RPMI8226 (cell line): ENCODE results near the gene IFT81.

ENCODE experiments used
- DNase-seq: peaks from one replicate; pipeline ENCODE4 v3.0.0-alpha.2; 2015

IFT81 gene

GRCh38 chr12:110159671-110160245 is 35.6 kb downstream of the IFT81 start:
- no peak for DNase-seq

- DNase-seq: no peak
Measured at GRCh38 chr12:110165540-110166159, 41.5 kb downstream of the IFT81 start.

DNA sequence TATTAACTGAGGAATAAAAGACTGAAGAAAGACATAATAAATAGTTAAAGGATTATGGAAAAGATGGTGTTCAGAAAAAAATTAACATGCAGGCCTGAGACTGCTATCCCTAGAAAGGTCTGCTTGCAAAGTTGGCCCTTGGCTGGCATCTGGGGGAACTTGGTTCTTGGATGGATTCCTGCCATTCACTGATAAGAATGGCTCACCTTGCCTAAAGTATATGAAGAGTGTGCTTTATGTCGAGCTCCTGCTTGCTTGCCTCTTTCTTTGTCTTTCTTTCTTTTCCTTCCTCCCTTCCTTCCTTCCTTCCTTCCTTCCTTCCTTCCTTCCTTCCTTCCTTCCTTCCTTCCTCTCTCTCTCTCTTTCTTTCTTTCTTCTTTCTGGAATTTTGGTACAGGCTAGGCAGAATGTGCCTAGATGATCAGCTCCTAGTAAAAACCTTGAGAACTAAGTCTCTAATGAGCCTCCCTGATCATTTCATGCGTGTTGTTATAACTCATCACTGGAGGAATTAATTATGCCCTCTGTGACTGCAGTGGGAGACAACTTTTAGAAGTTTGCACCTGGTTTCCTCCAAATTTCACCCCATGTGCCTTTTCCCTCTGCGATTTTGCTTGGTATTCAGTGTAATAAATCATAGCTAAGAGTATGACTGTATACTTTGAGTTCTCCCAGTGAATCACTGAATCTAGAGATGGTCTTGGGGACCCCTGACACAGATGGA is 44.7 kb downstream of the IFT81 start:
- DNase-seq: no peak

DNA sequence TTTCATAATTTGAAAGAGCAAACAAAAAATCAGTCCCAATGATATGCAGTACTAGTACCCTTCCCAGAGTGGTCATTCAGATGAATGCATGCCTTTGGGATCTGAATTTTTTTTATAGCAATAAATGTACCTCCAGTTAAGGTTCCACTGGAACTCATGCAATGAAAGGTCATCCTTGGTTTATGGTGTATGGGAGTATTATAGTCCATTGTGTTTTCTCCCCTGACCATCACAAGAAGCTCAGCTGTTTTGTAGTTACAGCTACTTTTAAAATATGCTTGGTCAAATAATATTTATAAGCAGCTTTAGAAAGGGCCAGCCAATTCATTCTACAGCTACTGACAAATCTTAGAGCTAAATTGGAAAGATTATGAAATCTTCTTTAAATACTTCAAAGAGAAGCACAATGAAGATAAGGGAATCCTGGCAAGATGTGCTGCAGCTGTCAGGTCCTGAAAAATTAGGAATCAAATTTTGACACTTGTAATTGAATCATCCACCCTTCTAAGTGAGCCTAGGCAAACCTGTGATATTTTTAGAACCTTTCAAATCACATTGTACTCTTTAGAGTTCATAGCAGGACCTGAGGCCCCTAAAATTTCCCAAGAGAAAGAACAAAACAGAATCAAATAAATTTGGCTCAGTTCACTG is 46.5 kb downstream of the IFT81 start:
- DNase-seq: no peak

DNA sequence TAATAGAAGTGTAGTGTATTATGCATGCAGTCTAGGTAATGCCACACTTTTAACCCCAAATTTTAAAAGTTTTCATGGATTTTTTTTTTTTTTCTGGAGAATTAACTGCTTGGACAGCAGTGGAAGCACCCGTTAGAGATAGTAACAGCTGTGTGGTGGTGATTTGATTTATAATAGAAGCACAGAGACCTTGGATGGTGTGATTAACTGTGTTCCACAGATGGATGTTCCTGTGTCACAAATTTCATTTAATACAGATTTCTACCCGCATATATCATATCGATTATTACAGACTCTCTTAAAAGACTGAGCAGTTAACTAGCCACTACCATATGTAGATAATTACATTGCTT is 47.0 kb downstream of the IFT81 start:
- no peak for DNase-seq

DNA sequence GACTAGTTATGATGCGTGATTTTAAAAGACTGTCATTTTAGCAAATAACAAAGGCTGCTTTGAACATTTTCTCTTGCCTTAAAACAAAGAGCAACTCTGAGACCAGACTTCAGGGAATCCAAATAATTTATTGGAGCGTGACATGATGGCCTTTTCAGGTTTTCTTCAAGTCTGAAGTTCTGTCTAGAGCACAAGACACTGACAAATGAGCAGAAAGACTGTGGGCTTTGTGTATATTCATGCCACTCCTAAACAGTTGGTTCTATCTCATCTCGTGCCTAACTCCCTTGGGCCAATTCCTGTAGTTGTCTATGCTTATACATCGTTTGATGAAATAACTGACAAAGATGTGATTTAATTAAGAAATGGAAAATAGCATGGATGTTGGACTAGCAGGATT is 47.5 kb downstream of the IFT81 start:
- no peak for DNase-seq

DNA sequence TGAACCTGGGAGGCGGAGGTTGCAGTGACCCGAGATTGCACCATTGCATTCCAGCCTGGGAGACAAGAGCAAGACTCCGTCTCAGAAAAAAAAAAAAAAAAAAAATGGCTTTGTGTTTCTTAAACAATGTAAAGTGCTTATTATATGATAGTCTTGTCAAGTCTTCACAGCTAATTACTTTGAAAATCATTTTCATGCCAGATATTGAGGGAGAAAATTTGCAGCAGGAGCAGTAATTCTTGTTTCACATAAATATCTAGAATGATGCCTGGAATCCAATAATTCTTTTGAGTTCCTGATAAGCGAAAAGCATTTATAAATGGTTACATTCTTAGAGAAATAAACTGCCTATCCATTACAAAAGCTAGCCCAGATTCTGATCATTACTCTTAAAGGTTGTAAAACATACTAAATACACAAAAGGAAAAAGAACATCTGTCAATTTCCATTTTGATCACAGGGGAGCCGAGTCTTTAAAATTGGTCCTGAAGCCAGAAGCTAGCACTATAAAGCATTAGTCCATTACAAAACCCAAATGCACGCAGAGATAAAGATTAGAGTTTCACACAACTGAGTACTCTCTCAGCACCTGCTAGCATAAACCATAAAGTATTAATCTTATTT is 50.3 kb downstream of the IFT81 start:
- DNase-seq: no peak

DNA sequence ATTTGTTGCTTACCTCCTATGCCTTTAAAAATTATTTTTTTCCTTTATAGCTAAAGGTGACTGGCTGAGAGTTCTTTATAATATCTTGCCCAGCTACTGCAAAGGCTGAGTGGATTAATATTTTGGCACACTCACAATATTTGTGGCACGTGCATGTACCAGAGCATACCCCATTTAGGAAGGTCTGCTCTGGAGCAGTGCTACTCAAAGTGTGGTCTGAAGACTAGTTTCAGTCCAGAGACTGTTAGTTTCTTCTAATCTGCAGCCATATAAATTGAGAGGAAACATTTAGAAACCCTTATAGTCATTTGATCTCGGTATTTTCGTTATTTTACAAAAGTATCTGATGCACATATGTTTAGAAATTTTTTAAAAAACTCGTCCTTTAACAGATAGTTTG is 51.0 kb downstream of the IFT81 start:
- no peak for DNase-seq

DNA sequence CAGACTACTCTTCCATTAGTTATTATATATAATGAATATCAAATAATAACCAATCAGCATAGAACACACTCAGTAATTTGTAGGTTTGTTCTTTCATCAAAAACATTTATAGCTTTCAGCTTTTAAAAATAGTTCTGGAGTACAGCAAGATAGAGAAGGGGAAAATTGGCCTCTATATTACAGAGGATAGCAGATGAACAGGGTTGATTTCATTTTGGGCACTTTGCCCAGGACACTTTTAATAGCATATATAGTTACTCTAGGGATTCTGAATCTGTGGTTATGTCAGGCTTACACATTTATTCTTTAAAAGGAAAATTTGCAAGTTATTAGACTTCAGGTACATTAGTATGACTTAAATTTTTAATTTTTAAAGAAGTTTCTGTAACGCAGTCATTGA is 52.6 kb downstream of the IFT81 start:
- DNase-seq: no peak

- no peak for DNase-seq
Measured at GRCh38 chr12:110179291-110179690, 55.1 kb downstream of the IFT81 start.

DNA sequence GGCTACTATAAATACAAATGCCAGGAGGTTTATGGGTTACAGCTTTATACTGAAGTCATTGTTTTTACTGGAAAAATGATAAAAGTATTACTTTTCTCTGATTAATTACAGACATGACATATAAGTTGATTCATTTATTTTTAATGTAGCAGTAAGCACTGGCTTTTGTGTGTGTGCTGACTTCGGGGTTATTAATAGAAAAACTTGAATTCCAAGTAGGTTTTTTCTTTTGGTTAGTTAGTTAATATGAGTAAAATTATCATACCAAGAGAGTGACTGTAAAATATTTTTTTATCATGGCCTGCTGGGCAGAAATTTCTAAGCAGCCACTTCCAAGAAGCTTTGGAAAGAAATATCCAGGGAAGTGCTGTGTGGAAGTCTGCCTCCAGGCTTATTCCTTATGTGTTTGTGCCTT is 56.4 kb downstream of the IFT81 start:
- no peak for DNase-seq

DNA sequence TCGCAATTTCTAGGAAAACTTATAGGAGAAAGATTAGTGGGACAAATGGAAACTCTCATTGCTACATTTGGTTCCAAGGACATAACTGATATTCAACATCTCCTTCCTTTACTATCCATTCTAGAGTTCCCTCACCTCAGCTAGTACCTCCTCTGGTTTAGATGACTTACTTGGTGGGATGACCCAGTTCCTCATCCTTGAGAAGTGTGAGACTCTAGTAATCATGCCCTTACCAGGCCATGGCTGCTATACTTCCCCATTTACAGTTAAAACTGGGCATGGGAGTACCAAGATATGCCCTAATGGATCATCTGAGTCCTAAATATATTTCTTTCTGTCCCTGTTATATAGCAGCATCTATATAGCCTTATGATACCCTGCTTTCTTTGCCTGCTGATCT is 58.1 kb downstream of the IFT81 start:
- DNase-seq: no peak

DNA sequence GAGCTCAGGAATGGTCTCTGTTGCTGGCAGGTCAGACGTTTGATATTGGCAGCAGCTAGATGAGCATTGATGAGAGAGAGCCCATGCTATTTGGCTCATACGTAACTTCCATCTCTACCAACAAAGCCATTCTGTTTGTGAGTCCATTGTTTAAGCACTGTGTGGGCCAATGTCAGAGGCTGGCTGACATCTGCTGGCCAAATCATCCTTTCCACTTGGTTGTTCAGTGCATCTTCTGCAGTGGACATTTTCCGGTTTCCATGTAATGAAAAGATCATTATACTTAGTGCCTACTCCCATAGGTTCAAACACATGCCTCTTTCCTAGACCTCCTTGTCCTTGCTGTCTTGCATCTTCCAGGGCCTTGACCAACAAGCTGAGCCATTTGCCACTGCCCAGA is 59.2 kb downstream of the IFT81 start:
- DNase-seq: no peak

- DNase-seq: no peak
Measured at GRCh38 chr12:110185626-110186025, 61.5 kb downstream of the IFT81 start.

DNA sequence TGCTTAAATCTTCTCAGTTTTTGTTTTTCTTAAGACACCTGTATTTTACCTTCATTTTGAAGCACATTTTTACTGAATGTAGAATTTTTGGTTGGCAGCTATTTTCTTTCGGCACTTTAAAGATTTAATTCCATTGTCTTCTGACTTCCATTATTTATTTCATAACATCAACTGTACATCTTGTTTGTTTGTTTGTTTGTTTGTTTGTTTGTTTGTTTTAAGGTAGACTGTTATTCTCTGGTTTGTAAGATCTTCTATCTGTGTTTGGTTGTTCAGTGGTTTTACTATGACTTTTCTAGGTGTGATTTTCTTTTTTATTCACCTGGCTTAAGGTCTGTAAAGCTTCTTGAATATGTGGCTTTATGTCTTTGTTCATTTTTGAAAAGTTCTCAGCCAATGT is 61.9 kb downstream of the IFT81 start:
- DNase-seq: no peak

GRCh38 chr12:110193196-110193595 is 69.0 kb downstream of the IFT81 start:
- no peak for DNase-seq

DNA sequence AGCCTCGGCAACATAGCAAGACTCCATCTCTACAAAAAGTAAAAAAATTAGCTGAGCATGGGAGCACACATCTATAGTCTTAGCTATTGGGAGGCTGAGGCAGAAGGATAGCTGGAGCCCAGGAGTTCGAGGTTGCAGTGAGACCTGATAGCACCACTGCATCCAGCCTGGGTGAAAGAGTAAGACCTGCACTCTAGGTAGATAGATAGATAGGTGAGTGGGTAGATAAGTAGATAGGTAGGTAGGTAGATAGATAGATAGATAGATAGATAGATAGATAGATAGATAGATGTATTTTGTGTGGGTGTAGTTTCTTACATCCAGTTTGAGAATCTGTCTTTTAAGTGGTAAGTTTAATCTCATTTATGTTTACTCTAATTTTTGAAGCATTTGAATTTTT is 72.8 kb downstream of the IFT81 start:
- DNase-seq: no peak

DNA sequence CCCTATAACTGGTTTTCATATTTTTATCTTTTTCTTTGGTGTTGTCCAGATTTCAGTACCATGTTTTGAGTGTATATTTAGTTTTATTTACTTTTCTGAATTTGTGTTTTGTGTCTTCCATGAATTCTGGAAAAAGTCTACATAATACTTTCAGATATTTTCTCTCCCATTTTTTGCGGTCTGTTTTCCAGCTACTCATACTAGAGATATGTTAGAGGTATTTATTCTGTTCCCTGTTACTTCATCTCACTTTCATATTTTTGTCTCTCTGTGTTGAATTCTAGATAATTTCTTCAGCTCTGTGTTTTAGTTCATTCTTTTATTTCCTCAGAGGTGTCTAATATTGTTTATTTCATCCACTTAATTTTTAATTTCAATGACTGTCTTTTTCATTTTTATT is 74.2 kb downstream of the IFT81 start:
- no peak for DNase-seq

DNA sequence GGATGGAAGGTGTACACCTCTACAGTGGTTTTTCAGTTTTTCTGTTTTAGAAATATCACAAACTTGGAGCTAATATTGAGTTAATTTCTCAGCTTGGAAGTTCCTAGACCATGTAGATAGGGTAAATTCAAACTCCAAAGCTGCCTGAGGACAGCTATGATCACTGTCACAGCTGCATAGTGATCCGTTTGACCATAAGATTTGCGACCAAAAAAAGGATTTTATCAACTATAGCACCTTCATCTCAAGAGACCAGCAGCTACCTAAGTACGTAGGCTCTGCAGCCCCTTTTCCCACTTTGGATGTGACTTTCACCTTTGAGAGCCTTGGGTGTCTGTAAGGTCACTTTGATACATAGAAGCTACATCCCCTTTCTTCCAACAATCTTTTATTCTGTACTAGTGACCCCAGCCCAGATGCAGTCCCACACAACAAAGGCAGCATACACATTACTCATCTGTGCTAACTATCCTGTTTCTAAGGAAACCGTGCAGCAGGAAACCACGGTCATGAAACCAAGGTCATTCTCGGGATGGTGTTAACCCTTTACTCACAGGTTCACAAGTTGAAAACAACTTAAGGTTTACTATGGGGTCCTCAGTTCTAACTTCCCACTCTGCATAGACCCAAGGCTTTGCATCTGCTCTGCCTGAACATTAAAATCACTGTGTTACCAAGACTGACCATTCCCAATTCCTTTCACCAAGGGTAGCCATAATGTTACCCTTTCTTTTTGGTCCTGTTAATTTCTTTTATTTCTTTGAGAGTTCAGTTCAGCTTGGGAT is 75.4 kb downstream of the IFT81 start:
- DNase-seq: peak; percentile 14

DNA sequence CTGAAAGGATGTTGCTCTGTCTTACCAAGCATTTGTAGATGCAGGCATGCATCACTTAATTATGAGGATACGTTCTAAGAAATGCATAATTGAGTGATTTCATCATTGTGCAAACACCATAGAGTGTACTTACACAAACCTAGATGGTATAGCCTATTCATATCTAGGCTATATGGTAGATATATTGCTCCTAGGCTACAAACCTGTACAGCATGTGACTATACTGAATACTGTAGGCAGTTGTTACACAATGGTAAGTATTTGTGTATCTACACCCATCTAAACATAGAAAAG is 75.9 kb downstream of the IFT81 start:
- no peak for DNase-seq

GRCh38 chr12:110201995-110202394 is 77.8 kb downstream of the IFT81 start:
- DNase-seq: no peak

DNA sequence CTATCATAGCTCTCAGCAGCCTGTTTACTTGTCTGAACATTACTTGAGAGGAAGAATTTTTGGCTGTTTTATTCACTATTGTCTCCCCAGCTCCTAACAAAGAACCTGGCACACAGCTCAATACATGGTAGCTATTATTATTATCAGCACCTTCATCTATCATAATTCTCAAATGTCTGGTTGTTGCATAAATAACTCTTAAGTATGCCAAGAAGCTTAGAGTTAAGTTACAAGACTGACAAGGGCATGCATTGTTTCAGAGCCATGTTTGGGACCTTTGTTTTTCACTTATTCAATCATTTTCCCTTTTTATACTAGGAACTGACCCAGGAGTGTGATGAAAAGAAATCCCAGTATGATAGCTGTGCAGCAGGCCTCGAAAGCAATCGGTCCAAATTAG is 79.4 kb downstream of the IFT81 start:
- no peak for DNase-seq

DNA sequence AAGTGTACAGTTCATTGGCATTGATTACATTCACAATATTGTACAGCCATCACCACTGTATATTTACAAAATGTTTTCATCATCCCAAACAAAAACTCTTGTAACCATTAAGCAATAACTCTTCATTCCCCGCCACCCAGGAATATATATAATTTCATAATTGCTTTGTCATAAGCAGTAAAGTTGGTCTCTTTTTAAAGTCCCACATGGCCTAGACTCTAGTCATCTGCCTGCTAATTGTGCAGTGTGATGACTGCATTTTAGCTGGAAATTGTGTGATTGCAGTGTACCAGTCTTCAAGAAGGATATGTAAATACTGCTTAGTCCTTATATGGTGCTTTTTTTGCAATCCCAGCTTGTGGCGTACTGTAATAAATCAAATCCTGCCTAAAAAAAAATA is 81.8 kb downstream of the IFT81 start:
- DNase-seq: no peak
